ENCODE measurements around the gene MSGN1.

Gene MSGN1

GRCh38 chr2:17850151-17850550, 33.9 kb downstream of the MSGN1 start:
- DNase-seq, result no peak

GRCh38 chr2:17851731-17852585, 35.7 kb downstream of the MSGN1 start:
- DNase-seq, result peak; percentile 9

GRCh38 chr2:17853799-17854198, 37.5 kb downstream of the MSGN1 start:
- DNase-seq, result no peak

- DNase-seq, result no peak
Observed at GRCh38 chr2:17857021-17857420, 40.8 kb downstream of the MSGN1 start.

- DNase-seq, result no peak
Observed at GRCh38 chr2:17858064-17858463, 41.8 kb downstream of the MSGN1 start.

GRCh38 chr2:17863539-17863938, 47.3 kb downstream of the MSGN1 start:
- DNase-seq, result no peak

- no peak for DNase-seq
Observed at GRCh38 chr2:17864676-17865075, 48.4 kb downstream of the MSGN1 start.

GRCh38 chr2:17867133-17867532, 50.9 kb downstream of the MSGN1 start:
- no peak for DNase-seq

All from CD4-positive, alpha-beta T cell treated with Interleukin-10 for 1 hour (primary cell).